ENCODE results near the gene CERK. TPM values are rescaled to one million over a fixed set of nuclear protein-coding genes. Genes with fewer than 3 reads are reported as not detected.

CERK gene
- total and polyA plus RNA-seq, 2 of the 13 experiments (the other 11 are each of a cell fraction or from before 2014, with no cell fraction given), result 40.3 to 41.9 TPM

DNA sequence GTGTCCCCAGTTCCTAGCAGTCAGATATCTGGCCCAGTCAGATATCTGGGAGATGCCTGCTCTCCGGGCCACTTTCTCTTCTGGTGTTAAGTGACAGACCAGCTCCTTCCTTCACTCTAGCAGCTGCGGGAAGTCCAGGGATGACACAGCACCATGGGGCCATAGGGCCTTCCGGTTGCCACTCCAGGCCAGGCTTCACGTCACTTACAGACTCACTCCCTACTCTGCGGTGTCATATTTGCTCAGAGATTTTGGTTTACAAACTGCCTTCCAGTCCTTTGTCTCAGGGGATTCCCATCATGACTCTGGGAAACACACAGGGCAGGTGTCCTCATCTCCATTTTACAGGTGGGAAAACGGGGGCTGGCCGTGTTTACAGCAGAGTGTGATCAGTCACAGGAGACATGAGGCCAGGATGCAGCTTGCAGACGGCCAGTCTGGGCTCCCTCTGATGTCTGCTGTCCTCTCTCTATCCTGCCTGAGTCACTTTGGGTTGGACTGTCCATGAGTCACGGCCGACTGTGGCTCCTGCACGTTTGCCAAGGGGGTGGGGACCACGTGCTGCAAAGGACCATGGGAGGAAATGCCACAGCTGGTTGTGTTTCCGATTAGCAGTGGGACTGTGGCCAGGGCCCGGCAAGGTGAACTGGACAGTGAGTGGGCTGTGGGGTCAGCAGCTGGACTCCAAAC lies 16.2 kb upstream of the CERK start (continued):
- TF ChIP-seq REPIN1 (CRISPR knock-in tag; IDR thresholded peaks at IDR 0.05; ENCODE audit: borderline replicate concordance, low read depth) (0 out of 2 replicates have a peak, but pooled peaks have one; percentile 58), ZNF761 (CRISPR knock-in tag; conservative IDR thresholded peaks at IDR 0.05) (0 out of 2 replicates have a peak, but pooled peaks have one; percentile 53), POLR2AphosphoS5 (IDR thresholded peaks at IDR 0.05; ENCODE audit: low read depth, low read length) (peak; percentile 83), MAZ (IDR thresholded peaks at IDR 0.05; ENCODE audit: borderline replicate concordance, low read depth, low read length) (no peak), MAZ (CRISPR knock-in tag; IDR thresholded peaks at IDR 0.05; ENCODE audit: low read depth) (no peak), CREM (IDR thresholded peaks at IDR 0.05) (peak; percentile 63), CREM (CRISPR knock-in tag; IDR thresholded peaks at IDR 0.05) (no peak), FOXA3 (CRISPR knock-in tag; IDR thresholded peaks at IDR 0.05) (peak; percentile 67), PTBP1 (IDR thresholded peaks at IDR 0.05; ENCODE audit: low read depth, low read length, poor library complexity, severe bottlenecking) (no peak), ZNF205 (CRISPR knock-in tag; IDR thresholded peaks at IDR 0.05) (peak; percentile 83), FOXJ3 (CRISPR knock-in tag; IDR thresholded peaks at IDR 0.05; ENCODE audit: borderline replicate concordance) (no peak), ZSCAN25 (CRISPR knock-in tag; IDR thresholded peaks at IDR 0.05) (peak; percentile 83), HNRNPK (IDR thresholded peaks at IDR 0.05; ENCODE audit: low read depth, low read length, poor library complexity, severe bottlenecking) (no peak), NR3C1 (CRISPR knock-in tag; IDR thresholded peaks at IDR 0.05) (no peak), SMAD3 (CRISPR knock-in tag; IDR thresholded peaks at IDR 0.05) (peak; percentile 47; the same call in 1 of the 2 replicates), ERF (CRISPR knock-in tag; IDR thresholded peaks at IDR 0.05) (peak; percentile 91), ZFP36L1 (CRISPR knock-in tag; IDR thresholded peaks at IDR 0.05) (no peak; the same call in 1 of the 2 replicates), NFRKB (IDR thresholded peaks at IDR 0.05) (no peak), ZSCAN12 (CRISPR knock-in tag; IDR thresholded peaks at IDR 0.05) (0 out of 2 replicates have a peak, but pooled peaks have one; percentile 41), ZNF274 (CRISPR knock-in tag; IDR thresholded peaks at IDR 0.05) (peak; percentile 19; the same call in 1 of the 2 replicates)
- TF ChIP-seq, protein P1, sequence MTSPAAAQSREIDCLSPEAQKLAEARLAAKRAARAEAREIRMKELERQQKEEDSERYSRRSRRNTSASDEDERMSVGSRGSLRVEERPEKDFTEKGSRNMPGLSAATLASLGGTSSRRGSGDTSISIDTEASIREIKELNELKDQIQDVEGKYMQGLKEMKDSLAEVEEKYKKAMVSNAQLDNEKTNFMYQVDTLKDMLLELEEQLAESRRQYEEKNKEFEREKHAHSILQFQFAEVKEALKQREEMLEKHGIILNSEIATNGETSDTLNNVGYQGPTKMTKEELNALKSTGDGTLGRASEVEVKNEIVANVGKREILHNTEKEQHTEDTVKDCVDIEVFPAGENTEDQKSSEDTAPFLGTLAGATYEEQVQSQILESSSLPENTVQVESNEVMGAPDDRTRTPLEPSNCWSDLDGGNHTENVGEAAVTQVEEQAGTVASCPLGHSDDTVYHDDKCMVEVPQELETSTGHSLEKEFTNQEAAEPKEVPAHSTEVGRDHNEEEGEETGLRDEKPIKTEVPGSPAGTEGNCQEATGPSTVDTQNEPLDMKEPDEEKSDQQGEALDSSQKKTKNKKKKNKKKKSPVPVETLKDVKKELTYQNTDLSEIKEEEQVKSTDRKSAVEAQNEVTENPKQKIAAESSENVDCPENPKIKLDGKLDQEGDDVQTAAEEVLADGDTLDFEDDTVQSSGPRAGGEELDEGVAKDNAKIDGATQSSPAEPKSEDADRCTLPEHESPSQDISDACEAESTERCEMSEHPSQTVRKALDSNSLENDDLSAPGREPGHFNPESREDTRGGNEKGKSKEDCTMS (CRISPR knock-in tag; conservative IDR thresholded peaks at IDR 0.05), result no peak
- TF ChIP-seq, protein P2, sequence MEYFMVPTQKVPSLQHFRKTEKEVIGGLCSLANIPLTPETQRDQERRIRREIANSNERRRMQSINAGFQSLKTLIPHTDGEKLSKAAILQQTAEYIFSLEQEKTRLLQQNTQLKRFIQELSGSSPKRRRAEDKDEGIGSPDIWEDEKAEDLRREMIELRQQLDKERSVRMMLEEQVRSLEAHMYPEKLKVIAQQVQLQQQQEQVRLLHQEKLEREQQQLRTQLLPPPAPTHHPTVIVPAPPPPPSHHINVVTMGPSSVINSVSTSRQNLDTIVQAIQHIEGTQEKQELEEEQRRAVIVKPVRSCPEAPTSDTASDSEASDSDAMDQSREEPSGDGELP (IDR thresholded peaks at IDR 0.05; ENCODE audit: borderline replicate concordance, low read depth), result peak; percentile 97
- TF ChIP-seq, protein P3, sequence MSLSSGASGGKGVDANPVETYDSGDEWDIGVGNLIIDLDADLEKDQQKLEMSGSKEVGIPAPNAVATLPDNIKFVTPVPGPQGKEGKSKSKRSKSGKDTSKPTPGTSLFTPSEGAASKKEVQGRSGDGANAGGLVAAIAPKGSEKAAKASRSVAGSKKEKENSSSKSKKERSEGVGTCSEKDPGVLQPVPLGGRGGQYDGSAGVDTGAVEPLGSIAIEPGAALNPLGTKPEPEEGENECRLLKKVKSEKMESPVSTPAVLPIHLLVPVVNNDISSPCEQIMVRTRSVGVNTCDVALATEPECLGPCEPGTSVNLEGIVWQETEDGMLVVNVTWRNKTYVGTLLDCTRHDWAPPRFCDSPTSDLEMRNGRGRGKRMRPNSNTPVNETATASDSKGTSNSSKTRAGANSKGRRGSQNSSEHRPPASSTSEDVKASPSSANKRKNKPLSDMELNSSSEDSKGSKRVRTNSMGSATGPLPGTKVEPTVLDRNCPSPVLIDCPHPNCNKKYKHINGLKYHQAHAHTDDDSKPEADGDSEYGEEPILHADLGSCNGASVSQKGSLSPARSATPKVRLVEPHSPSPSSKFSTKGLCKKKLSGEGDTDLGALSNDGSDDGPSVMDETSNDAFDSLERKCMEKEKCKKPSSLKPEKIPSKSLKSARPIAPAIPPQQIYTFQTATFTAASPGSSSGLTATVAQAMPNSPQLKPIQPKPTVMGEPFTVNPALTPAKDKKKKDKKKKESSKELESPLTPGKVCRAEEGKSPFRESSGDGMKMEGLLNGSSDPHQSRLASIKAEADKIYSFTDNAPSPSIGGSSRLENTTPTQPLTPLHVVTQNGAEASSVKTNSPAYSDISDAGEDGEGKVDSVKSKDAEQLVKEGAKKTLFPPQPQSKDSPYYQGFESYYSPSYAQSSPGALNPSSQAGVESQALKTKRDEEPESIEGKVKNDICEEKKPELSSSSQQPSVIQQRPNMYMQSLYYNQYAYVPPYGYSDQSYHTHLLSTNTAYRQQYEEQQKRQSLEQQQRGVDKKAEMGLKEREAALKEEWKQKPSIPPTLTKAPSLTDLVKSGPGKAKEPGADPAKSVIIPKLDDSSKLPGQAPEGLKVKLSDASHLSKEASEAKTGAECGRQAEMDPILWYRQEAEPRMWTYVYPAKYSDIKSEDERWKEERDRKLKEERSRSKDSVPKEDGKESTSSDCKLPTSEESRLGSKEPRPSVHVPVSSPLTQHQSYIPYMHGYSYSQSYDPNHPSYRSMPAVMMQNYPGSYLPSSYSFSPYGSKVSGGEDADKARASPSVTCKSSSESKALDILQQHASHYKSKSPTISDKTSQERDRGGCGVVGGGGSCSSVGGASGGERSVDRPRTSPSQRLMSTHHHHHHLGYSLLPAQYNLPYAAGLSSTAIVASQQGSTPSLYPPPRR (CRISPR knock-in tag; IDR thresholded peaks at IDR 0.05; ENCODE audit: borderline replicate concordance), result peak; percentile 65; the same call in 1 of the 2 replicates

Measured in HepG2 (cell line).